Heart left ventricle (tissue), 16 donors: Measurements from ENCODE around the gene CFAP299. TPM values are rescaled to one million over a fixed set of nuclear protein-coding genes. Genes with fewer than 3 reads are reported as not detected.

Source experiments
- ATAC-seq, 4 donors: fragments of 200-7000 bp; cut with Tn5 transposase; one replicate each; pipeline ENCODE4 v1.9.1; 2020 to 2022; ENCODE audit warnings: moderate library complexity in 4 of 4, mild to moderate bottlenecking in 3 of 4, moderate number of reproducible peaks in 1 of 4
- DNase-seq, 5 donors: peaks; one replicate each; pipeline ENCODE4 v3.0.0-alpha.2; 2020
- H3K27ac ChIP-seq, 12 donors: fragments of 200-600 bp; sonication (generic) in 4 of 12; one replicate each; pipeline versions ENCODE4 v1.5.0 to v1.8.0; 2016 to 2022; ENCODE audit warnings: mild to moderate bottlenecking in 2 of 12
- H3K27me3 ChIP-seq, 9 donors: fragments of 200-600 bp; sonication (generic) in 2 of 9; one replicate each; pipeline versions ENCODE4 v1.5.1 to v1.8.0; 2016 to 2022; ENCODE audit warnings: mild to moderate bottlenecking in 3 of 9
- H3K36me3 ChIP-seq, 9 donors: fragments of 200-600 bp; sonication (generic) in 2 of 9; one replicate each; pipeline versions ENCODE4 v1.5.0 to v1.8.0; 2018 to 2022; ENCODE audit warnings: mild to moderate bottlenecking in 2 of 9
- H3K4me1 ChIP-seq, 12 donors: fragments of 200-600 bp; sonication (generic) in 4 of 12; one replicate each; pipeline versions ENCODE4 v1.5.0 to v1.8.0; 2016 to 2022; ENCODE audit warnings: mild to moderate bottlenecking in 3 of 12
- H3K4me3 ChIP-seq, 12 donors: fragments of 200-600 bp; sonication (generic) in 4 of 12; one replicate each; pipeline versions ENCODE4 v1.5.0 to v1.8.0; 2017 to 2022; ENCODE audit warnings: mild to moderate bottlenecking in 9 of 12, moderate library complexity in 4 of 12
- H3K9me3 ChIP-seq, 12 donors: fragments of 200-600 bp; sonication (generic) in 4 of 12; one replicate each; pipeline versions ENCODE4 v1.5.0 to v1.8.0; 2016 to 2022; ENCODE audit warnings: mild to moderate bottlenecking in 1 of 12
- CTCF ChIP-seq, 12 donors: fragments of 200-600 bp; sonication (generic) in 4 of 12; IDR thresholded peaks; one replicate each; pipeline versions ENCODE4 v1.5.0 to v1.8.0; 2018 to 2022; ENCODE audit warnings: antibody characterized with exemption in 12 of 12, mild to moderate bottlenecking in 5 of 12
- POLR2A ChIP-seq, 2 donors: fragments of 450-650 bp; IDR thresholded peaks; one replicate each; pipeline ENCODE4 v1.6.1; 2017; ENCODE audit warnings: antibody characterized with exemption in 2 of 2, mild to moderate bottlenecking in 2 of 2, moderate library complexity in 2 of 2
- WGBS, 4 donors: extraction: QIAGEN DNeasy Blood & Tissue Kit in 2 of 4; methylation state at CpG; one replicate each; pipeline versions ENCODE4 v1.1.5 to v1.1.7; 2013 to 2018; 5-methylcytosine and 5-hydroxymethylcytosine counted together
- intact Hi-C, 10 donors: fragments of 100-400 bp; cut with DNase I; formaldehyde crosslinking; loops; one replicate each; pipeline versions ENCODE4 v1.11.1 to v1.14.2; 2022
- polyA plus RNA-seq, 2 donors: library from polyadenylated mRNA; stranded (reverse); fragments of 200-250 nt; gene quantifications; one replicate each; pipeline ENCODE4 v1.2.3, GENCODE V29; 2013
- total RNA-seq, 9 donors: library from RNA; depleted of rRNA in 2 of 9; stranded (reverse); fragments of >200 nt in 2 of 9; fragmentation: NEBNext Ultra II Directional in 3 of 9; extraction: Animal tissue kit (Norgen Biotek cat#: 25700) in 3 of 9; gene quantifications; one replicate each; pipeline versions ENCODE4 v1.1.0 to v1.2.4, GENCODE V29; 2016 to 2023
- donor health status: ischemic (EF 13 %, LVEDD 7.1; RV severe dilation, severe dysfunction).
- donor health status: healthy with polysubstance abuse.
- donor health status: DM: no; HTN: yes; CAD: no.
- donor health status: DM: no; HTN: no; CAD: no.
- donor health status: ischemic (EF 25% LVEDD 6.9; RV normal size, moderate dysfunction).
- donor health status: ischemic (EF 25% LVEDD 5.7; RV mildly dilated, moderate dysfunction).
- donor health status: healthy.
- donor health status: DM: yes; HTN: yes; CAD: no.
- donor health status: ischemic (EF 35%, LVEDD 5.7; RV mildly dilated, moderate dysfunction).
- donor health status: nonischemic (EF 11% LVEDD 7.7; RV severe dilation, severe dysfunction).
- donor health status: DM: yes; HTN: yes; CAD: no.
- donor health status: PGD.
- donor health status: ischemic (EF 29% LVEDD 5.4; RV normal size, mild dysfunction).
- donor health status: nonischemic (EF 23%, LVEDD 6.1; RV moderate dilation, normal function).

Gene CFAP299
- total and polyA plus RNA-seq, 11 donors = 0.25 TPM; not detected in 10

- no peak for DNase-seq
- intact Hi-C loops = no loop called here
- Histone ChIP-seq H3K27ac (no peak overlapping the region), H3K27me3 (no peaks in the 10 kb centered on the region), H3K4me1 (no peaks in the 10 kb centered on the region), H3K4me3 (no peak overlapping the region), H3K9me3 (peaks cover 0 to 10% (median 4%) of the 10 kb centered on the region in 12 donors), H3K36me3 (no peaks in the 10 kb centered on the region)
- TF ChIP-seq CTCF (IDR thresholded peaks at IDR 0.05) = no peak
- TF ChIP-seq POLR2A (IDR thresholded peaks at IDR 0.05) = no peak
- 42 to 52% (median 45%) methylated on average over 1 of the region's 1 CpG for WGBS, 4 donors
- no peak for ATAC-seq
Measured at GRCh38 chr4:80619070-80619674, 283.6 kb downstream of the CFAP299 start.

- no peaks in the 10 kb centered on the region for H3K27me3 ChIP-seq
- no peak for TF ChIP-seq CTCF (IDR thresholded peaks at IDR 0.05)
- no peak for TF ChIP-seq POLR2A (IDR thresholded peaks at IDR 0.05)
- intact Hi-C loops = no loop called here
Measured at GRCh38 chr4:80631861-80632260, 296.3 kb downstream of the CFAP299 start.

GRCh38 chr4:80637190-80637589 is 301.7 kb downstream of the CFAP299 start:
- intact Hi-C loops = no loop called here
- no peak overlapping the region for H3K27ac ChIP-seq
- 70 to 80% (median 76%) methylated on average over 2 of the region's 2 CpGs for WGBS, 4 donors

More at GRCh38 chr4:80631861-80632260, 296.3 kb downstream of the CFAP299 start:
- Histone ChIP-seq H3K4me3 (no peak overlapping the region), H3K27ac (no peak overlapping the region), H3K36me3 (no peaks in the 10 kb centered on the region), H3K9me3 (peaks cover 0 to 14% (median 2%) of the 10 kb centered on the region in 12 donors), H3K4me1 (no peaks in the 10 kb centered on the region)
- WGBS, 4 donors = 39 to 72% (median 53%) methylated on average over 1 of the region's 1 CpG
- DNase-seq (no peak), ATAC-seq (no peak)

GRCh38 chr4:80646061-80646460 is 310.5 kb downstream of the CFAP299 start:
- no peak for DNase-seq
- TF ChIP-seq CTCF (IDR thresholded peaks at IDR 0.05) = no peak
- TF ChIP-seq POLR2A (IDR thresholded peaks at IDR 0.05) = no peak
- WGBS, 4 donors = 56 to 68% (median 60%) methylated on average over 2 of the region's 2 CpGs
- intact Hi-C loops = no loop called here
- H3K36me3 ChIP-seq = no peaks in the 10 kb centered on the region
- H3K4me3 ChIP-seq = no peak overlapping the region
- no peaks in the 10 kb centered on the region for H3K27me3 ChIP-seq
- H3K27ac ChIP-seq = no peak overlapping the region
- H3K9me3 ChIP-seq = no peaks in the 10 kb centered on the region
- H3K4me1 ChIP-seq = no peaks in the 10 kb centered on the region
- ATAC-seq = no peak

More at GRCh38 chr4:80637190-80637589, 301.7 kb downstream of the CFAP299 start:
- Histone ChIP-seq H3K4me3 (no peak overlapping the region), H3K9me3 (no peaks in the 10 kb centered on the region), H3K4me1 (no peaks in the 10 kb centered on the region), H3K36me3 (no peaks in the 10 kb centered on the region), H3K27me3 (no peaks in the 10 kb centered on the region)
- ATAC-seq (no peak), DNase-seq (no peak)
- no peak for TF ChIP-seq CTCF (IDR thresholded peaks at IDR 0.05)
- TF ChIP-seq POLR2A (IDR thresholded peaks at IDR 0.05) = no peak
